ENCODE results near the gene SET.

DNA sequence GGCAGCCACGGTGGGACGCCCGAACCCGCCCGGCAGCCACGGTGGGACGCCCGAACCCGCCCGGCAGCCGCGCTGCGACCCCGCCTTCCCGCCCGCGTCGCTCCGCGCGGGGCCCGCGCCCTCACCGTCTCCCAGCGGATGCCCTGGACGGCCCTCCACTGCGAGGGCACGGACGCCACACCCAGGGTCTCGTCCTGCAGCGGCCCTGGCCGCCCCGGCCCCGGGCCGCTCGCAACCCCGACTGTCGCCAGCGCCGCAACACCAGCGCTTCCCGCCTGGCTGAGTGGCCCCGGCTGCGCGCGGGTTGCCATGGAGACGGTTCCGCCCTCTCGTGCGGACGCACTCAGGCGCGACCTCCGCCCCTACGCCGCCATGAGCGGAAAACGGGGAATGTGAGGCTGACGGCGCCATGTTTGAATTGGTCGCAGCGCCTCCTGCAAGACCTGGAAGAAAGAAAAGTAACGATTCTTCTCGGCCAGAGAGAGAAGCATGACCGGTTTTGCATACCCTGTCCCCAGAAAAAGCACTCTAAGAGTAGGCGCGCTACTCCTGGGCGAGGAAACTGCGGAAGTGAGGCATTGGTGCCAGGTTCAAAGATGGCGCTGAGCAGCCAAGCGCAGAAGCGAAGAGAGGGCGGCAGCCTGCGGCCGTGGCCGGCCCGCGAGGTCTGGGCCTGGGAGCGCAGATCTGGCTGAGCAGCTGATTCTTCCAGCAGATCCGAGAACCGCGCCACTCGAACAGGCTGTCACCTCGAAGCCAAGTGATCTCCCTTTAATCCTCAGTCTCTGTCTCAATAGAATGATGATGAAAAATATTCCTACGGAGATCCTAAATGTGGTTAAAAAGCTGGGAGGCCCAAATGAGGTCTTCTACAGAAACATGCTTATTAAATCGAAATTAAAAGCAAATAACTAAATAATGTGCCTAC, 32.3 kb upstream of the SET start, which contains the start of gene DYNC2I2:
- no peak for TF ChIP-seq ARNTL (CRISPR knock-in tag; IDR thresholded peaks at IDR 0.05; ENCODE audit: borderline replicate concordance, low read depth)
- TF ChIP-seq CSDC2 (CRISPR knock-in tag; IDR thresholded peaks at IDR 0.05): 0 out of 2 replicates have a peak, but pooled peaks have one; percentile 85
